Choroid plexus epithelial cell (primary cell): ENCODE results near the gene KTN1.

Experiments
- DNase-seq: peaks from one replicate; pipeline ENCODE4 v3.0.0-alpha.2; 2010; ENCODE audit warnings: low read depth
- H3K4me3 ChIP-seq: 2 replicates; pipeline ENCODE4 v1.5.1; 2011; ENCODE audit warnings: low read depth, mild to moderate bottlenecking, control low read depth, low read length, moderate library complexity
- TF ChIP-seq, protein P1 (sequence below): conservative IDR thresholded peaks from 2 replicates; pipeline ENCODE4 v1.5.1; 2011; ENCODE audit warnings: low read depth, mild to moderate bottlenecking, control low read depth, inconsistent platforms, low read length, moderate library complexity

KTN1 gene

DNA sequence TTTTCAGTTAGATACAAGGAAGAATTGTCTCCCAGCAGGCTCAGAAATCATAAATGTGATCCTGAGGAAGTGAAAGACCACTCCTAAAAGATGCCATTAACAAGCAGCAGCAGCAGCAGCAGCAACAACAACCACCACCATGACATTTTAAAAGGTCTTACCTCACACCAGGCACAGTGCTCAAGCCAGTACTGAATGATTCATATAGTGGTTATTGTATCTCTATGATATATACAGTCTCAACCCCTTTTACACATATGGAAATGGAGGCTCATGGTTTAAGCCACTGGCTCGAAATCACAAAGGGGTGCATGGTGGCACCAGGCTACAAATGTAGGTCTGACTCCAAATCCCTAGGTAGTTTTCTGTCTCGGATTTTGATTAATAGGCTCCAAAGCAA lies 126.9 kb downstream of the KTN1 start:
- H3K4me3 ChIP-seq = no peak overlapping the region
- TF ChIP-seq, protein P1, sequence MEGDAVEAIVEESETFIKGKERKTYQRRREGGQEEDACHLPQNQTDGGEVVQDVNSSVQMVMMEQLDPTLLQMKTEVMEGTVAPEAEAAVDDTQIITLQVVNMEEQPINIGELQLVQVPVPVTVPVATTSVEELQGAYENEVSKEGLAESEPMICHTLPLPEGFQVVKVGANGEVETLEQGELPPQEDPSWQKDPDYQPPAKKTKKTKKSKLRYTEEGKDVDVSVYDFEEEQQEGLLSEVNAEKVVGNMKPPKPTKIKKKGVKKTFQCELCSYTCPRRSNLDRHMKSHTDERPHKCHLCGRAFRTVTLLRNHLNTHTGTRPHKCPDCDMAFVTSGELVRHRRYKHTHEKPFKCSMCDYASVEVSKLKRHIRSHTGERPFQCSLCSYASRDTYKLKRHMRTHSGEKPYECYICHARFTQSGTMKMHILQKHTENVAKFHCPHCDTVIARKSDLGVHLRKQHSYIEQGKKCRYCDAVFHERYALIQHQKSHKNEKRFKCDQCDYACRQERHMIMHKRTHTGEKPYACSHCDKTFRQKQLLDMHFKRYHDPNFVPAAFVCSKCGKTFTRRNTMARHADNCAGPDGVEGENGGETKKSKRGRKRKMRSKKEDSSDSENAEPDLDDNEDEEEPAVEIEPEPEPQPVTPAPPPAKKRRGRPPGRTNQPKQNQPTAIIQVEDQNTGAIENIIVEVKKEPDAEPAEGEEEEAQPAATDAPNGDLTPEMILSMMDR = no peak
- no peak for DNase-seq

DNA sequence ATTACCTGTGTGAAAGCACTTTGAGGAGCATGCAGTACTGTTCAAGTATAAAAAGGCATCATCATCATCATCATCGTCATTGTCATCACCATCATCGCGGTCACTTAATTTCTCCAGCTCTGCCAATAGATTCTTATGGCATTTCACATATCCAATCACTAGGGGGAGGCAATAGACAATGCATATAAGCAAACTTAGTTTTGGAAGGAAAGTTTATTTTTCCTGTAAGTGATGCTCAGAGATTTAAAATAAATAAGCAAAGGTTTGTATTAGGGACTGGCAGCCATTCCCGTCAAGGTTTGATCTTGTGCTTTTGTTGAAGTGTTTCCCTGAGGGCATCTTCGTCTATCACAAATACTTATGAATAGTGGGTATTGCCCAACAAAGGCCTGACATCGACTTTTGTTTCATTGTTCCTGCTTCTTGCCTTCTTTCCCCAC lies 127.4 kb downstream of the KTN1 start:
- DNase-seq = peak; percentile 78
- TF ChIP-seq, protein P1 = peak; percentile 76

DNA sequence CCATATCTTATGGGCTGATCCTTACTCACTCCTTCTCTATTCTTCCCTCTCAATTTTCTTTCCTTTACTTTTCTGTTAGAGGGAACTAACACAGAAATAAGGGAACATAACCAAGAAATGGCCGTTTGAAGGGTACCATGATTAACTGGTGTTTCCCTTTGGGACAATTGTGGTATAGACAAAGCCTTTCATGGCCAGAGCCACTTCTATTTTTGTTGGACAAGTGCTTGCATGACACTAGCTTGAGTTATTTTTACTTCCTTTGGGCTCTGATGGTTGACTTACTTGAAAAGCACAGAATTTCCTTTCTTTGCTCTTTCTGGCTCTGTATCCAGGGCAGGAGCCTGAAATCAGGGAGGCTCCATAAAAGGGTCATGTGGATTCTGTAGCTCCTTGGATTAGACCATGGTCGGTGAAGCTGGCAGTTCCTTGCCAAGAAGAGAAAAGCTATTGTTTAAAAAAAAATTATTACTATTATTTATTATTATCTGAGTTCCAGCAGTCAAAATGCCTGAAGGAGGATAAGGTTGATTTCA lies 130.6 kb downstream of the KTN1 start:
- TF ChIP-seq, protein P1 = no peak
- no peak for DNase-seq
- no peak overlapping the region for H3K4me3 ChIP-seq

More for the DNA sequence above, 127.4 kb downstream of the KTN1 start:
- H3K4me3 ChIP-seq = no peak overlapping the region

DNA sequence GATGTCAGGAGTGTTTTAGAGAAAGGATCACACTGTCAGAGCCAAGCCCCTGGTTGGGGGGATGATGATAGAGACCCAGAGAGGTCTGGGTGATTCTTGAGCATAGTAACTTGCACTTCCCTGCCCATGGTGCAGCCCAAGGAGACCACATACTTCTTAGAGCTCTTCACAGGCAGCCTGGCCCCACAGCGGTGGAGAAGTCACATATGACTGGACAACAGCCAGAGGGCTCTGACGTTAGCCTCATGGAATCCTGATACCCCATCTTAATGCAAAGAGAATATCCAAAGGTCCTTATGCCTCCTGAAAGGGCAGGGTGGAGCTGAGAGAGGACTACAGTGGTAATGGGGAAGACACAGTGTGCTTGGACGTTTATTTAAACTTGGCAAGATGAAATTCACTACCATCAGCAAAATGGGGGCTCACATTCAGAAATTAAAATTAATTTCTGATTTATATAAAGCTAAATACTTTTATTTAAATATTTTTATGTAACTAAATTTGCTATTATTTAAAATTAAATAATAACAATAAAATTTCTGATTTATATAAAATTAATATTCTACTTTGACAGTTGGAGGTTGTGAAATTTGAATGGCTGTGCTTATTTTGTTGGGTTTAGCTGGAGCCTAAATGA lies 131.3 kb downstream of the KTN1 start:
- TF ChIP-seq, protein P1 = no peak
- H3K4me3 ChIP-seq = no peak overlapping the region
- peak; percentile 73 for DNase-seq

DNA sequence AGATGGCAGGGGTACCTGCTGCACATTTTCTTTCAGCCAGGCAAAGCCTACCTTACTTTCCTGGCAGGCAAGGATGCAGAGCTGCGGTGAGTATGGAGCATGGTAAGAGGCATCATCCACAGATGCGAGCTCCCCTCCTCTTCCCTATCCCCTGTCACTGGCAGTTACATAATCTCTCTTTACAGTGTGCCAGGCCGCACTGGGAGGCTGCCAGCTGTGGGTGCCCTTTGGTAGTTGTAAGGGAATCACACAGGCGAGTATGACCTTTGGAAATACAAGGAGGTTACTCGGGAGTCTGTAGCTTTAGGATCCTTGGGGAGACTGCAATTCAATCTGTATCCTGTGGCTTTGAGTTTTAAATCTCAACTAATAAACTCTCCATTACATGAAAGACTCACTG lies 132.5 kb downstream of the KTN1 start:
- no peak for DNase-seq
- TF ChIP-seq, protein P1 = no peak
- H3K4me3 ChIP-seq = no peak overlapping the region

DNA sequence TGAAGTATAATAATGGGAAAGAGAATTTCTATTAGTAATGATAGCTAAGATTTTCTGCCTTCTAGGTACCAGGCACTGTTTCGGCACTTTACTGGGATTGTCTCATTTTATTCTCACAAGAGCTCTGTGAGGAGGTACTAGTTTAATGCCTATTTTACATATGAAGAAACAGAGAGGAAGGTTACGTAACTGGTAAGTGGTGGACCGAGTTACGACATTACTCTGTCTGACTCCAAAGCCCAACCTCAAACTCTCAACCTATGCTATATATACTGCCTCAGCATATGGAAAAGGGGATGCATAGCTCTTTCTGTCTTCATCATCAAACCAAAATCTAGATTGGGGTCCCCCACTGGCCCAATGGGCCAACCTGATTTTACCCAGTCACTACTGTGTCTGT lies 133.5 kb downstream of the KTN1 start:
- no peak for DNase-seq
- H3K4me3 ChIP-seq = no peak overlapping the region
- TF ChIP-seq, protein P1 = no peak

DNA sequence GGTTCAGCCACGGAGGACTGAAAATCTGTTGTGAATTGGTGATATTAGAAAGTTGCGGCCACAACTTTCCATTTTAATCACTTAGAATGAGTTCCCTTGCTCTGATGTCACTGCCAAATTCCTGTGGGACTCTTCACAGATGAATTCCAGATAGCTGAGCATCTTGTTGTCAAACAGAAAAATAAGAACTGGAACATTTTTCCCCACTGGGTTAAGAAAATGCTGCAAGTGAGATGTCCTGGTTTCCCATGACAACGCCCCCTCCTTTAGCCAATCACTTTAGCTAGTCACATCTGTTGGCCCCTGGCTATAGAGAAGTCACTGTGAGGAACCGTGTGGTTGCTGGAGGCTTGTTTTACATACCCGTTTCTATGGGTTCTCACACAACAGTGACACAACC lies 135.9 kb downstream of the KTN1 start:
- TF ChIP-seq, protein P1 = no peak
- DNase-seq = peak; percentile 96

More for the DNA sequence above, 135.9 kb downstream of the KTN1 start:
- H3K4me3 ChIP-seq = no peak overlapping the region
